IMR-90 (cell line): ENCODE data around the gene COPA. TPM values are rescaled to one million over a fixed set of nuclear protein-coding genes. Genes with fewer than 3 reads are reported as not detected.

Source experiments
- ATAC-seq: fragments of 200-7000 bp; cut with Tn5 transposase; 2 replicates; pipeline ENCODE4 v1.9.1; 2020; ENCODE audit warnings: low read depth, mild to moderate bottlenecking, moderate library complexity
- BruUV-seq: library from RNA; stranded (reverse); fragments of 400-500 nt; replicated peaks from 2 replicates; lab custom pipeline; 2021; lab: Mats Ljungman, UMichigan
- CTCF ChIA-PET: fragments of 300-600 bp; formaldehyde crosslinking; extraction: SDS; loops from one replicate; lab custom pipeline; 2021; ENCODE audit warnings: antibody characterized with exemption; lab: Yijun Ruan, JAX
- POLR2A ChIA-PET: fragments of 300-600 bp; sonication (Branson Sonifier 250); formaldehyde crosslinking; loops from one replicate; lab custom pipeline; 2022; ENCODE audit warnings: antibody characterized with exemption; ENCODE audit not compliant: unreplicated experiment; lab: Charles Lee
- DNase-seq: peaks from one replicate; pipeline ENCODE4 v3.0.0; 2013
- H2AFZ ChIP-seq: replicated peaks from 2 replicates; pipeline ENCODE3; 2013; ENCODE audit warnings: low read length, mild to moderate bottlenecking; ENCODE audit not compliant: poor library complexity
- H2AK5ac ChIP-seq: 2 replicates; pipeline ENCODE4 v1.6.1; 2013; ENCODE audit warnings: low read depth, low read length, inconsistent platforms
- H2AK9ac ChIP-seq: replicated peaks from 2 replicates; pipeline ENCODE3; 2013; ENCODE audit warnings: mild to moderate bottlenecking, low read depth, low read length, moderate library complexity; ENCODE audit not compliant: poor library complexity
- H2BK120ac ChIP-seq: 2 replicates; pipeline ENCODE4 v1.6.1; 2013; ENCODE audit warnings: low read depth, low read length, inconsistent platforms
- H2BK15ac ChIP-seq: 3 replicates; pipeline ENCODE4 v1.6.1; 2013; ENCODE audit warnings: low read depth, low read length, inconsistent platforms
- H2BK20ac ChIP-seq: 2 replicates; pipeline ENCODE4 v1.6.1; 2013; ENCODE audit warnings: low read depth, mild to moderate bottlenecking, inconsistent platforms, low read length, moderate library complexity
- H2BK5ac ChIP-seq: 2 replicates; pipeline ENCODE4 v1.6.1; 2013; ENCODE audit warnings: mild to moderate bottlenecking, low read depth, low read length, inconsistent platforms; ENCODE audit not compliant: poor library complexity, severe bottlenecking
- H3K14ac ChIP-seq: replicated peaks from 2 replicates; pipeline ENCODE4 v1.6.1; 2013; ENCODE audit warnings: low read depth, low read length, inconsistent platforms
- H3K18ac ChIP-seq: 2 replicates; pipeline ENCODE4 v1.6.1; 2013; ENCODE audit warnings: low read depth, low read length, control low read depth
- H3K23ac ChIP-seq: 2 replicates; pipeline ENCODE4 v1.6.1; 2013; ENCODE audit warnings: low read depth, low read length, inconsistent platforms
- H3K27ac ChIP-seq: 2 replicates; pipeline ENCODE4 v1.5.1; 2013; ENCODE audit warnings: mild to moderate bottlenecking, control low read depth, low read length; ENCODE audit not compliant: insufficient read depth
- H3K27me3 ChIP-seq: 2 replicates; pipeline ENCODE4 v1.6.1; 2013; ENCODE audit warnings: low read length; ENCODE audit not compliant: control insufficient read depth, insufficient read depth
- H3K36me3 ChIP-seq: 2 replicates; pipeline ENCODE4 v1.6.1; 2013; ENCODE audit warnings: low read length, mixed read lengths; ENCODE audit not compliant: control insufficient read depth, insufficient read depth
- H3K4ac ChIP-seq: 2 replicates; pipeline ENCODE4 v1.6.1; 2013; ENCODE audit warnings: low read depth, low read length, inconsistent platforms
- H3K4me1 ChIP-seq: 2 replicates; pipeline ENCODE4 v1.6.1; 2013; ENCODE audit warnings: low read length, mixed read lengths; ENCODE audit not compliant: control insufficient read depth, insufficient read depth
- H3K4me2 ChIP-seq: 2 replicates; pipeline ENCODE4 v1.6.1; 2013; ENCODE audit warnings: low read depth, mild to moderate bottlenecking, control low read depth, low read length, moderate library complexity
- H3K4me3 ChIP-seq: 2 replicates; pipeline ENCODE4 v1.5.1; 2013; ENCODE audit warnings: low read depth, mild to moderate bottlenecking, control low read depth, low read length, moderate library complexity; ENCODE audit not compliant: insufficient read depth
- H3K56ac ChIP-seq: 2 replicates; pipeline ENCODE4 v1.6.1; 2013; ENCODE audit warnings: low read length, inconsistent platforms; ENCODE audit not compliant: insufficient read depth; ENCODE audit errors: extremely low read depth
- H3K79me1 ChIP-seq, 2 experiments: 2 replicates each; pipeline ENCODE4 v1.6.1; 2013; ENCODE audit warnings: low read length in 2 of 2, inconsistent platforms in 1 of 2, low read depth in 1 of 2
- H3K9ac ChIP-seq: 2 replicates; pipeline ENCODE4 v1.6.1; 2013; ENCODE audit warnings: low read depth, low read length, control low read depth
- H3K9me1 ChIP-seq: 2 replicates; pipeline ENCODE4 v1.6.1; 2013; ENCODE audit warnings: low read length, inconsistent platforms; ENCODE audit not compliant: insufficient read depth
- H3K9me3 ChIP-seq: 2 replicates; pipeline ENCODE4 v1.6.1; 2013; ENCODE audit warnings: low read length; ENCODE audit not compliant: control insufficient read depth, insufficient read depth
- H4K20me1 ChIP-seq: 2 replicates; pipeline ENCODE4 v1.6.1; 2013; ENCODE audit warnings: low read length, inconsistent platforms; ENCODE audit not compliant: insufficient read depth
- H4K5ac ChIP-seq: 2 replicates; pipeline ENCODE4 v1.6.1; 2013; ENCODE audit warnings: mild to moderate bottlenecking, low read depth, low read length, control low read depth
- H4K8ac ChIP-seq, 2 experiments: 2 replicates each; pipeline ENCODE4 v1.6.1; 2013; ENCODE audit warnings: low read depth in 2 of 2, low read length in 2 of 2, control low read depth in 1 of 2, inconsistent platforms in 1 of 2
- H4K91ac ChIP-seq: 2 replicates; pipeline ENCODE4 v1.6.1; 2013; ENCODE audit warnings: low read depth, low read length, inconsistent platforms; ENCODE audit not compliant: insufficient read depth
- BHLHE40 ChIP-seq: fragments of 150-350 bp; IDR thresholded peaks from 2 replicates; pipeline ENCODE4 v1.6.1; 2016; ENCODE audit warnings: mild to moderate bottlenecking, low read depth, low read length
- CHD1 ChIP-seq: IDR thresholded peaks from 2 replicates; pipeline ENCODE4 v1.6.1; 2012; ENCODE audit warnings: low read depth, low read length, improper control_type of control experiment
- CTCF ChIP-seq: conservative IDR thresholded peaks from 2 replicates; pipeline ENCODE4 v1.5.1; 2012; ENCODE audit warnings: mild to moderate bottlenecking, low read depth, low read length, improper control_type of control experiment
- FOS ChIP-seq: fragments of 150-350 bp; IDR thresholded peaks from 2 replicates; pipeline ENCODE4 v1.6.1; 2016; ENCODE audit warnings: low read depth, low read length
- MAZ ChIP-seq: IDR thresholded peaks from 2 replicates; pipeline ENCODE4 v1.6.1; 2012; ENCODE audit warnings: low read depth, mild to moderate bottlenecking, low read length, improper control_type of control experiment, moderate library complexity, borderline replicate concordance
- MXI1 ChIP-seq: IDR thresholded peaks from 2 replicates; pipeline ENCODE4 v1.6.1; 2012; ENCODE audit warnings: low read depth, mild to moderate bottlenecking, low read length, moderate library complexity, borderline replicate concordance
- NFE2L2 ChIP-seq: fragments of 150-350 bp; IDR thresholded peaks from 2 replicates; pipeline ENCODE4 v1.6.1; 2016; ENCODE audit warnings: low read depth, mild to moderate bottlenecking, low read length
- POLR2A ChIP-seq: IDR thresholded peaks from 2 replicates; pipeline ENCODE4 v1.6.1; 2012; ENCODE audit warnings: mild to moderate bottlenecking, low read depth, low read length
- RAD21 ChIP-seq: IDR thresholded peaks from 2 replicates; pipeline ENCODE4 v1.6.1; 2012; ENCODE audit warnings: low read length, improper control_type of control experiment
- RFX5 ChIP-seq: IDR thresholded peaks from 2 replicates; pipeline ENCODE4 v1.8.0; 2012; ENCODE audit warnings: low read depth, mild to moderate bottlenecking, low read length, moderate library complexity
- USF2 ChIP-seq: fragments of 150-350 bp; IDR thresholded peaks from 2 replicates; pipeline ENCODE4 v1.6.1; 2017; ENCODE audit warnings: mild to moderate bottlenecking, antibody characterized with exemption, low read length, low read depth
- WGBS, 2 experiments: methylation state at CpG; one replicate each; pipeline versions ENCODE4 v1.1.5 to v1.1.7; 2013; ENCODE audit warnings: missing lambda C conversion rate in 2 of 2; ENCODE audit not compliant: insufficient read length in 1 of 2; ENCODE audit errors: extremely low coverage in 2 of 2; 5-methylcytosine and 5-hydroxymethylcytosine counted together
- dilution Hi-C: fragments of 300-500 bp; cut with HindIII; formaldehyde crosslinking; loops from one replicate; pipeline ENCODE4 v1.14.3; 2018; ENCODE audit warnings: low sequenced_read_pairs; ENCODE audit not compliant: unreplicated experiment
- in situ Hi-C: fragments of 300-500 bp; cut with MboI; formaldehyde crosslinking; loops from 3 replicates; pipeline ENCODE4 v1.14.3; 2019; ENCODE audit warnings: low sequenced_read_pairs, inconsistent platforms, mixed read lengths
- intact Hi-C: fragments of 100-400 bp; cut with micrococcal nuclease; formaldehyde crosslinking; loops from 2 replicates; pipeline ENCODE4 v1.10.0; 2022
- polyA plus RNA-seq, 3 experiments: library from polyadenylated mRNA; depleted of rRNA; stranded (reverse); fragments of >200 nt; gene quantifications; 2 replicates each; pipeline ENCODE4 v1.2.3, GENCODE V29; 2012; ENCODE audit warnings: low replicate concordance in 1 of 3
- total RNA-seq: library from RNA; depleted of rRNA; stranded (reverse); fragments of >200 nt; gene quantifications from 2 replicates; pipeline ENCODE4 v1.2.3, GENCODE V29; 2012

COPA gene
- total and polyA plus RNA-seq, 2 of the 4 experiments (the other 2 are of a cell fraction) = 204 to 436 TPM

DNA sequence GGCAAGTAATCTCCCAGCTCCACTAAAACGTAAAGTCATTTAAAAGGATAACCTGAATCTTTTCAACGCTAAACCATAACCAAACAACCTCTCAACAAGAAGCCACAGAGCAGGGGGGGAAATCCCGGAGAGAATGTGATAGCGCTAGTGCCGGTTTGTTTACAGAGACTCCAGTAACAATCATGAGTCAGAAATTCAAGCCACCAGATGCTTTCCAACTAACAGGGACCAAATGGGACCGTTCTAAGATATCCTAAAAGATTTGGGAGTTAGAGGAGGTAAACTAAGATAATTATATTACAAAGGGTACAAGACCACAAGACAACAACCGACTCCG, 81.5 kb downstream of the COPA start:
- CTCF ChIA-PET = interaction anchor here (1.6 to 2.2 kb wide), 2 partner anchors 10 to 18 kb away, joined by 4 to 26 read pairs; no protein-coding TSS in a partner anchor
- BruUV-seq = no TSS peak

More for the DNA sequence above, 81.5 kb downstream of the COPA start:
- Histone ChIP-seq H3K4me1 (peaks cover 2% of the 10 kb centered on the region; the same call in 1 of the 2 replicates), H3K4me3 (peak overlapping the region; percentile 71), H3K36me3 (no peaks in the 10 kb centered on the region), H2BK120ac (peak overlapping the region; percentile 82), H3K9ac (peak overlapping the region; percentile 92), H3K18ac (peak overlapping the region; percentile 77), H3K9me3 (no peaks in the 10 kb centered on the region), H3K9me1 (peaks cover 4% of the 10 kb centered on the region), H2AFZ (peak overlapping the region; percentile 90), H3K4ac (peak overlapping the region; percentile 96), H3K4me2 (peak overlapping the region; percentile 76), H3K14ac (peak overlapping the region; percentile 95), H3K27me3 (no peaks in the 10 kb centered on the region), H2BK15ac (peak overlapping the region; percentile 57; the same call in 2 of the 3 replicates), H4K20me1 (peaks cover 19% of the 10 kb centered on the region), H2AK9ac (peak overlapping the region; percentile 100), H3K27ac (peak overlapping the region; percentile 91), H4K8ac (peak overlapping the region; percentile 83 to 95), H2BK20ac (peak overlapping the region; percentile 30), H3K23ac (peak overlapping the region; percentile 97), H4K5ac (peak overlapping the region; percentile 81), H3K79me1 (peaks cover 12 to 42% of the 10 kb centered on the region in 2 experiments; a peak in 3 of 4 replicates), H2AK5ac (peak overlapping the region; percentile 97), H3K56ac (peak overlapping the region; percentile 95), H2BK5ac (peak overlapping the region; percentile 91), H4K91ac (peak overlapping the region; percentile 97)
- peak; percentile 46 for ATAC-seq
- dilution Hi-C loops = no loop called here
- peak; percentile 74 for TF ChIP-seq FOS
- TF ChIP-seq BHLHE40 = no peak
- TF ChIP-seq RAD21 = no peak
- no peak; the same call in 1 of the 2 replicates for TF ChIP-seq POLR2A
- TF ChIP-seq USF2 = no peak
- no peak for TF ChIP-seq CTCF
- no peak for TF ChIP-seq CHD1
- no peak for TF ChIP-seq MXI1
- peak; percentile 31; the same call in 1 of the 2 replicates for TF ChIP-seq MAZ
- no peak for TF ChIP-seq NFE2L2
- TF ChIP-seq RFX5 = no peak
- DNase-seq = peak; percentile 91
- WGBS, 2 experiments = no CpG with 5 or more reads among the region's 8 CpGs
- intact Hi-C loops = no loop called here
- in situ Hi-C loops = no loop called here
- POLR2A ChIA-PET = interaction anchor here (1.0 kb wide), 1 partner anchor 9 kb away, joined by 4 read pairs; no protein-coding TSS in a partner anchor
